IPS-15b (cell line): Measurements from ENCODE around the gene WDR37.

Experiments
- H3K27me3 ChIP-seq: one replicate; pipeline ENCODE4 v1.6.1; 2013; ENCODE audit warnings: low read length; ENCODE audit not compliant: control insufficient read depth, insufficient read depth
- H3K36me3 ChIP-seq: one replicate; pipeline ENCODE4 v1.6.1; 2013; ENCODE audit warnings: low read length; ENCODE audit not compliant: control insufficient read depth, insufficient read depth
- H3K4me1 ChIP-seq: one replicate; pipeline ENCODE4 v1.6.1; 2013; ENCODE audit warnings: mild to moderate bottlenecking, low read length; ENCODE audit not compliant: control insufficient read depth, insufficient read depth
- H3K4me3 ChIP-seq: one replicate; pipeline ENCODE4 v1.5.1; 2013; ENCODE audit warnings: low read depth, low read length
- H3K9ac ChIP-seq: one replicate; pipeline ENCODE4 v1.6.1; 2013; ENCODE audit warnings: low read depth, mild to moderate bottlenecking, low read length
- H3K9me3 ChIP-seq: one replicate; pipeline ENCODE4 v1.6.1; 2013; ENCODE audit warnings: mild to moderate bottlenecking, low read length; ENCODE audit not compliant: control insufficient read depth, insufficient read depth

Gene WDR37

GRCh38 chr10:1100143-1100542 lies 44.0 kb downstream of the WDR37 start:
- Histone ChIP-seq H3K4me3 (no peak overlapping the region), H3K4me1 (no peaks in the 10 kb centered on the region), H3K9me3 (no peaks in the 10 kb centered on the region), H3K9ac (no peak overlapping the region), H3K27me3 (no peaks in the 10 kb centered on the region), H3K36me3 (peaks cover 21% of the 10 kb centered on the region)

GRCh38 chr10:1100691-1101368 lies 44.6 kb downstream of the WDR37 start:
- no peak overlapping the region for H3K9ac ChIP-seq
- H3K9me3 ChIP-seq: no peaks in the 10 kb centered on the region
- peaks cover 26% of the 10 kb centered on the region for H3K36me3 ChIP-seq
- H3K27me3 ChIP-seq: no peaks in the 10 kb centered on the region
- H3K4me1 ChIP-seq: no peaks in the 10 kb centered on the region
- no peak overlapping the region for H3K4me3 ChIP-seq

GRCh38 chr10:1101946-1102345 lies 45.8 kb downstream of the WDR37 start:
- Histone ChIP-seq H3K9ac (no peak overlapping the region), H3K9me3 (no peaks in the 10 kb centered on the region), H3K4me3 (no peak overlapping the region), H3K36me3 (peaks cover 17% of the 10 kb centered on the region), H3K27me3 (no peaks in the 10 kb centered on the region), H3K4me1 (no peaks in the 10 kb centered on the region)

DNA sequence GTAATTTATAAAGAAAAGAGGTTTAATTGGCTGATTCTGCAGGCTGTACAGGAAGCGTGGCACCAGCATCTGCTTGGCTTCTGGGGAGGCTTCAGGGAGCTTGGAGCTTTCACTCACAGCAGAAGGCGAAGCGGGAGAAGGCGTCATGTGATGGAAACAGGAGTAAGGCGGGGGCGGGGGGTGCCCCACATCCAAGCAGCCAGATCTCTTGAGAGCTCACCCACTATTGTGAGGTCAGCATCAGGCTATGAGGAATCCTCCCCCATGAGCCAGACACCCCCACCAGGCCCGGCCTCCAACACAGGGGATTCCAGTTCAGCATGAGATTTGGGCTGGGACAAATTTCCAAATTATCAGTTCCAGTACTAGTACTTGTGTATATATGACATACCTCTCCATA lies 46.2 kb downstream of the WDR37 start:
- no peak overlapping the region for H3K4me3 ChIP-seq
- no peaks in the 10 kb centered on the region for H3K27me3 ChIP-seq
- peaks cover 18% of the 10 kb centered on the region for H3K36me3 ChIP-seq
- no peaks in the 10 kb centered on the region for H3K9me3 ChIP-seq
- no peaks in the 10 kb centered on the region for H3K4me1 ChIP-seq
- no peak overlapping the region for H3K9ac ChIP-seq

DNA sequence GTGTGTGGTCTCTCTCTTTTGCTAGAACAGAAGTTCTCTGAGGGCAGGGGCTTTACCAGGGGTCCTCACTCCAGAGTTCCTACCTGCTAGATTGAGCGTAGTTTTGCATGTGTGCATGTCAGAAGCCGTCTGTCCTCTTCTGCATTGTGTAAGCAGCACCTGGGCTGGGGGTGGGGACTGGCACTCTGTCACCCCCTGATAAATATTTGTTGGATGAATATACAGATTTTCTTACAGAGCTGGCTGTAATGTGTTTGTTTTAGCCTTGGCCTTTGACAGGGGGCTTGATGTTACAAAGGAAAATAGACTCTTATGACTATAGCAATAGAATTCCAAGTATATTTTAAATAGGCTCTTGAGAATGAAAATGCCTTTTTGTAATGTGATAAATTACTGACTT lies 46.6 kb downstream of the WDR37 start:
- no peak overlapping the region for H3K4me3 ChIP-seq
- H3K36me3 ChIP-seq: peaks cover 22% of the 10 kb centered on the region
- no peaks in the 10 kb centered on the region for H3K27me3 ChIP-seq
- H3K4me1 ChIP-seq: no peaks in the 10 kb centered on the region
- H3K9ac ChIP-seq: no peak overlapping the region
- no peaks in the 10 kb centered on the region for H3K9me3 ChIP-seq

DNA sequence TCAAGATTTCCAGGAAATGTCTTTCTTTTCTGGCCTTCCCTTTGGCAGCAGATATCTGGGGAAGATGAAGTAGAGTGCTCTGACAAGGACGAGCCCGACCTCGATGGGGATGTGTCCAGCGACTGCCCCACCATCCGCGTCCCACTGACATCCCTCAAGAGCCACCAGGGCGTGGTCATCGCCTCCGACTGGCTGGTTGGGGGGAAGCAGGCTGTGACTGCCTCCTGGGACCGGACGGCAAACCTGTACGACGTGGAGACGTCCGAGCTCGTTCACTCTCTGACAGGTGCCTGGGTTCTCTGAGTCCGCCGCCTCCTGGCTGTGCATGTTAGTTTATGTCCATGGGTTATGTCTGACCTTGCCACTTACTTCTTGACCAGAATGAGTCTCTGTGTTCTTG lies 47.4 kb downstream of the WDR37 start:
- Histone ChIP-seq H3K27me3 (no peaks in the 10 kb centered on the region), H3K4me1 (no peaks in the 10 kb centered on the region), H3K36me3 (peaks cover 23% of the 10 kb centered on the region), H3K9me3 (no peaks in the 10 kb centered on the region), H3K9ac (no peak overlapping the region), H3K4me3 (no peak overlapping the region)

DNA sequence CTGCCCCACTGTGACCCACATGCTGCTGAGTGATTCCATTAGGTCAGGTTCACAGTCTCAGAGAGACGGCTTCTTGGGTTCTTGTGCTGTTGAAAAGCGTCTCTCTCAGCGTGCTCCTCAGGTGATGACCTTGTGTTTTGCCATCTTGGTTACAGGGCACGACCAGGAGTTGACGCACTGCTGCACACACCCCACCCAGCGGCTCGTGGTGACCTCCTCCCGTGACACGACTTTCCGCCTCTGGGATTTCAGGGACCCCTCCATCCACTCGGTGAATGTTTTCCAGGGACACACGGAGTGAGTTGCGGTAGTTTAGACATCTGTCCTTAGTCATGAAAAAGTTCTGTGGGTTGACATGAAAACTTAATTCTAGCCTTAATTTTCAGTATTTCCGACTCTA lies 48.8 kb downstream of the WDR37 start:
- Histone ChIP-seq H3K36me3 (peaks cover 28% of the 10 kb centered on the region), H3K9me3 (no peaks in the 10 kb centered on the region), H3K4me3 (no peak overlapping the region), H3K4me1 (no peaks in the 10 kb centered on the region), H3K9ac (no peak overlapping the region), H3K27me3 (no peaks in the 10 kb centered on the region)

GRCh38 chr10:1107004-1107403 lies 50.8 kb downstream of the WDR37 start:
- H3K27me3 ChIP-seq: no peaks in the 10 kb centered on the region
- no peak overlapping the region for H3K4me3 ChIP-seq
- H3K9me3 ChIP-seq: no peaks in the 10 kb centered on the region
- no peak overlapping the region for H3K9ac ChIP-seq
- H3K36me3 ChIP-seq: peaks cover 24% of the 10 kb centered on the region
- peaks cover 3% of the 10 kb centered on the region for H3K4me1 ChIP-seq

- Histone ChIP-seq H3K9ac (no peak overlapping the region), H3K4me1 (peaks cover 3% of the 10 kb centered on the region), H3K36me3 (peaks cover 24% of the 10 kb centered on the region), H3K27me3 (no peaks in the 10 kb centered on the region), H3K9me3 (no peaks in the 10 kb centered on the region), H3K4me3 (no peak overlapping the region)
These were observed 51.5 kb downstream of the WDR37 start for GRCh38 chr10:1107679-1108078.

- Histone ChIP-seq H3K4me1 (peaks cover 3% of the 10 kb centered on the region), H3K36me3 (peaks cover 19% of the 10 kb centered on the region), H3K9ac (no peak overlapping the region), H3K9me3 (no peaks in the 10 kb centered on the region), H3K4me3 (no peak overlapping the region), H3K27me3 (no peaks in the 10 kb centered on the region)
These were observed 53.8 kb downstream of the WDR37 start for GRCh38 chr10:1109795-1110673.

GRCh38 chr10:1110674-1111119 lies 54.5 kb downstream of the WDR37 start:
- H3K9me3 ChIP-seq: no peaks in the 10 kb centered on the region
- no peaks in the 10 kb centered on the region for H3K27me3 ChIP-seq
- H3K36me3 ChIP-seq: peaks cover 13% of the 10 kb centered on the region
- H3K4me3 ChIP-seq: no peak overlapping the region
- H3K9ac ChIP-seq: no peak overlapping the region
- H3K4me1 ChIP-seq: peaks cover 3% of the 10 kb centered on the region

DNA sequence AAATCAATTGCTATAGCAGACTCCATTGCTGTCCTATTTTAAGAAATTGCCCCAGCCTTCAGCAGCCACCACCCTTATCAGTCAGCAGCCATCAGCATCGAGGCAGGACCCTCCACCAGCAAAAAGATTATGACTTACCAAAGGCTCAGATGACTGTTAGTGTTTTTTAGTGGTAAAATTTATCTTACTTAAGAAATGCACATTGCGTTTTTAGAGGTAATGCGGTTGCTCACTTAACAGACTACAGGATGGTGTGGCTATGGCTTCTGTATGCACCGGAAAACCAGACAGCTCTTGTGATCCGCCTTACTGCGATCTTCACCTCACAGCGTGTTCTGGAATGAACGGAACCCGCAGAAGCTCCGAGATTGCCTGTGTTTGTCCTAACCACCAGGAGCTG lies 58.1 kb downstream of the WDR37 start:
- no peaks in the 10 kb centered on the region for H3K27me3 ChIP-seq
- H3K9ac ChIP-seq: no peak overlapping the region
- no peak overlapping the region for H3K4me3 ChIP-seq
- peaks cover 3% of the 10 kb centered on the region for H3K4me1 ChIP-seq
- H3K36me3 ChIP-seq: peaks cover 2% of the 10 kb centered on the region
- H3K9me3 ChIP-seq: no peaks in the 10 kb centered on the region
